GM18907 (cell line): ENCODE data around the gene RBM4B.

ENCODE experiments used
- ATAC-seq: cut with Tn5 transposase; IDR thresholded peaks from one replicate; pipeline ENCODE4 v1.9.1; 2021; ENCODE audit warnings: mild to moderate bottlenecking, moderate library complexity; ENCODE audit not compliant: unreplicated experiment

RBM4B gene

GRCh38 chr11:66616379-66617154 lies 61.1 kb downstream of the RBM4B start, which contains the start of gene RBM14:
TSS of gene RBM14 (plus strand) at chr11:66616630. CDS start at chr11:66616721, 91 bp downstream.
- peak; percentile 89 for ATAC-seq
